ENCODE data around the gene FOXC1.

DNA sequence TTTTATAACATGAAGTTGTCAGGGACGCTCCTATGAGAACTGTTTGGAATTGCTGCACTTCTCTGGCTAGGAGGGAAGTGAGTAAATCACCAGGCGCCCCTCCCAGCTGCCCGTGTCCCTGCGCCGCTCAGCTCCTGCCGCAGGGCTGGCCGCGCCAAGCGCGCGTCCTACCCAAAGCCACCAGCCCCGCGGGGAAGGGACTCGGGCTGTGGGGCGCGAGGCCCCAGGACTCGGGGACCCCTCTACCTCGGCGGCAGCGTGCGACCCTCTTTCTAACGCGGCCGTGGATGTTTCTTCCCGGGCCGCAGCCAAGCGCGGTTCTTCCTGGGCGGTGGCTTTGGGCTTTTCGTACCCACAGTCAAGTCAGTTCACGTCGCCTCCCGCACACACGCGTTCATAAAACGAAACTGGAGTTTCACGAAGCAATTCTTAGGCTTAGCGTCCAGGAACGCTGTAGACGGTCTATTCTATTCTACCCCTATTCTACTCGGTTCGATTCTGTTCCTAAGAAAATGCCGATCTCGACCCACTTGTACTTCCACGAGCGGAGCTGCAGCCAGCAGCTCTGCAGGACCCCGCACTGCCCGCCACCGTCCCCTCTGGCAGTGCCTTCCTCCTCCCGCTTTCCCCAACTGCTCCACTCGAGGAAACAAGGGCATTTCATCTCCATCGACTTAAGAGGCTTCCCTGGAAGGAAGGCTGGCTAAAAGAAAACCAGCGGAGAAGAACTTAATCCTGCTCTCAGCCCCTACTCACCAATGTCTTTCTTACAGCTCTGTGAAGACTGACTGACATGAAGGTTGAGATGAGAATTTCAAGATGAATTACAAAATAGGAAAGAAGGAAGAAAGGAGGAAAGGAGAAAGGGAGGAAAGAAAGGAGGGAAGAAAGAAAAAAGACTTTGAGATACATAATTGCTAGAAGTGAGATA lies 15.4 kb downstream of the FOXC1 start:
- TF ChIP-seq, protein P1, sequence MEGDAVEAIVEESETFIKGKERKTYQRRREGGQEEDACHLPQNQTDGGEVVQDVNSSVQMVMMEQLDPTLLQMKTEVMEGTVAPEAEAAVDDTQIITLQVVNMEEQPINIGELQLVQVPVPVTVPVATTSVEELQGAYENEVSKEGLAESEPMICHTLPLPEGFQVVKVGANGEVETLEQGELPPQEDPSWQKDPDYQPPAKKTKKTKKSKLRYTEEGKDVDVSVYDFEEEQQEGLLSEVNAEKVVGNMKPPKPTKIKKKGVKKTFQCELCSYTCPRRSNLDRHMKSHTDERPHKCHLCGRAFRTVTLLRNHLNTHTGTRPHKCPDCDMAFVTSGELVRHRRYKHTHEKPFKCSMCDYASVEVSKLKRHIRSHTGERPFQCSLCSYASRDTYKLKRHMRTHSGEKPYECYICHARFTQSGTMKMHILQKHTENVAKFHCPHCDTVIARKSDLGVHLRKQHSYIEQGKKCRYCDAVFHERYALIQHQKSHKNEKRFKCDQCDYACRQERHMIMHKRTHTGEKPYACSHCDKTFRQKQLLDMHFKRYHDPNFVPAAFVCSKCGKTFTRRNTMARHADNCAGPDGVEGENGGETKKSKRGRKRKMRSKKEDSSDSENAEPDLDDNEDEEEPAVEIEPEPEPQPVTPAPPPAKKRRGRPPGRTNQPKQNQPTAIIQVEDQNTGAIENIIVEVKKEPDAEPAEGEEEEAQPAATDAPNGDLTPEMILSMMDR (conservative IDR thresholded peaks at IDR 0.05; ENCODE audit: low read depth, low read length), result no peak
- TF ChIP-seq EZH2phosphoT487 (IDR thresholded peaks at IDR 0.05; ENCODE audit: borderline replicate concordance, low read length), result no peak
